HG03442 (cell line): ENCODE results near the gene FRYL.
A peak's percentile ranks its signal among the peaks of the same experiment; 100 is the strongest.
"Not testable (repeated sequence)": the region's sequence is repeated elsewhere in the genome, so short reads cannot be mapped to it uniquely, and the experiment has no call there.

Experiments
- ATAC-seq: cut with Tn5 transposase; IDR thresholded peaks from one replicate; pipeline ENCODE4 v1.9.1; 2021; ENCODE audit warnings: mild to moderate bottlenecking, moderate library complexity; ENCODE audit not compliant: unreplicated experiment

Gene FRYL

GRCh38 chr4:48704091-48704802, 75.8 kb downstream of the FRYL start:
- ATAC-seq: no peak

DNA sequence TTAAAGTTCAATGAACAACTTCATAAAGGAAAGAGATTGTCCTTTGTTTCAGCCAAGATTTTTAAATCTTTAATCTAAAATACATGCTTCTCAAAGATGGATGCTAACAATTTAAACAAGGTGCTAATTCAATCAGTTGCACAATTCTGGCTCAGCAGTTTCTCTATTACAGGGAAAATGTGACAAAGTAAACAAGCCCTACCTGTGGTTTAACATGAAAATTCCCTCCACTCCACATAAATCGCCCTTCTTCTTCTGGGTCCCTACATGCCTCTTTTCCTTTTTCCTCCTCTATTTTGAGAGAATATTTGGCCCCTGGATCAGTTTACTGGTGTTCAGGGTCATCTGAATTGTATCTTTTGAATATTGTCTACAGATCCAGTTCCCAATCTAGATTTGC, 80.6 kb downstream of the FRYL start:
- ATAC-seq: peak; percentile 16

DNA sequence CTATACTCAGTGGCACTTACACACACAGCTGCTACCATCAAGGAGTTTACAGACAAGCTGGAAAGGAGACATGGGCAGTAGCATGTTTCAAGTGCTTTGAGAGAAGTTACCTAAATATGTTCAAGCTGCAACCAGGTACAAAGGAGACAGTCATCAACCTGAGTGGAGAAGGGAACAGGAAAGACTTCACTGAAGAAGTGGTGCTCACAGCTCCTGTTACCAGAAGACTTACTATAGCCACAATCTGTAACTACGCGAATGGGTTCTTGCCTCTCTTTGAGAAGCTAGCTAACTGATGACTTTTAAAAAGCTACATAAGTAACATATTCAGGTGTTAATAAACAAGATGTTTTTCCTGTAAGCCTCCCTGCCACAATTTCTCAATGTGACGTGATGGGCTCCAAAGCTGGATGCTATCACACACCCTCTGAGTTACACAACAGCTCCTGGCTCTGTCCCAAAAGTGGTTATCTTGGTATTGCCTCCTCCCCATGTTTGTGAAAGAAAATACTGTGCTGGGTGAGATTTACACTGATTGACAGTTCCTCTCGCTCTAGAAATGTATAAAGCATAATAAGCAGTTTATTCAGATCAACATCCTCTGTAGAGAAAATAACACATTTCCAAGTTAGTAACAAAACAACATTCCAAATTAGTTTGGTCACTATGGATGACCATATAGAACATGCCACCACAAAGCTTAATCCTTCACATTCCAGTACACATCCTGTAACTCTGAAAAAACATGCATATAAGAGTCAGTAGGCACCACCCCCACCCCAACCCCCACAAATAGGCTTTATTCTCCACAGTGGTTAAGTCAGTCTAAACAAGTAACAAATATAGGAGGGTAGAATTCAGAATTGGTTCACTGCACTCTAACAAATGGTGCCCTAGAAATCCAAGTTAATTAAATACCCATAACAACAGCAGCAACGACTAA, 81.8 kb downstream of the FRYL start:
- no peak for ATAC-seq

DNA sequence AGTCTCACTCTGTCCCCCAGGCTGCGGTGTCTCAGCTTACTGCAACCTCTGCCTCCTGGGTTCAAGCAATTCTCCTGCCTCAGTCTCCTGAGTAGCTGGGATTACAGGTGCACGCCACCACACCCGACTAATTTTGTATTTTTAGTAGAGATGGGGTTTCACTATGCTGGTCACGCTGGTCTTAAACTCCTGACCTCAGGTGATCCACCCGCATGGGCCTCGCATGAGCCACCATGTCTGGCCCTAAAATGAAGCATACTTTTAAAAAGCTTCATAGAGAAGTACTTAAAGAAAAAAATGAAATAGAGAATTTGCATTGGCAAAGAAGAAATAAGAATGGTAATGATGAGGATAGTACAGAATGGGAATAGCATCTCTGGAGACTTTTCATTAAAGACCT, 82.6 kb downstream of the FRYL start:
- not testable (repeated sequence) for ATAC-seq

- no peak for ATAC-seq
Measured at GRCh38 chr4:48694824-48695223, 85.3 kb downstream of the FRYL start.

DNA sequence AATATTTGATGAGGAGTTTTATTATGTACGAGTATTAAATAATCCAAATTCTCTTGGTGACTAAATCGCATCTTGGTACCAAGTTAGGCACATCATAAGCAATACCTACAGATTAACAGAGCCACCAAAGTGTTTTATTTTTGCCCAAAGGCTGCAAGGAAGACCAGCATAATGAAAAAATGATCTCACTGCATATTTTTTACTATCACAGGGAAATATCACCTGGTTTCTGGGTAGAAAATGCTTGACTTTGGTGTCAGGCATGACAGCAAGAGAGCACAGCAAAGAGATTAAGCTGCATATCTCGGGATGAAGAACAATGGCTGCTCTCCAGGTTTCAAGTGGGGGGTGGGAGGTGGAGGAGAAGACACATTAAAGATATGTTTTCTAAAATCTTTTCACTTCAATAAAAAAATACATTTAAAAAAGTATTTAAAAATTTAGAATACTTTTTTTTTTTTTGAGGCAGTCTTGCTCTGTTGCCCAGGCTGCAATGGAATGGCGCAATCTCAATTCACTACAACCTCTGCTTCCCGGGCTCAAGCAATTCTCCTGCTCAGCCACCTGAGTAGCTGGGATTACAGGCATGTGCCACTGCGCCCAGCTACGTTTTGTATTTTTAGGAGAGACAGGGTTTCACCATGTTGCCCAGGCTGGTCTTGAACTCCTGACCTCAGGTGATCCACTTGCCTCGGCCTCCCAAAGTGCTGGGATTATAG, 86.1 kb downstream of the FRYL start:
- ATAC-seq: no peak

DNA sequence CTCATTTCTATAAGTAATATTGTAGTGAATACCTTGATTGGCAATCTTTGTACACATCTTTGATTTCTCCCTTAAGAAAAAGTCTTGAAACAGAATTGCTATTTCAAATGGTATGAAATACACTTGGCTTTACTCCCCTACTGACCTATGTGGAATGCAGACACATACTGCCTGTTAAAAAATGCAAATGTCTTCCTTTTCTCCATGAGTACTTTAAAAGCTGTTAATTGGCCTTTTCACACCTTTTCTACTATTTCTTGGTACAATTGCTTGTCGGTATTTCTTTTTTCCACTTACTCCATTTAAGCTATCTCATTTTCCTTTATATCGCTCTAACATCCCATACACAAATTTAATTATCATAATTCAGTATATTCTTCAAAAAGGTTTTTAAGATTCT, 87.2 kb downstream of the FRYL start:
- no peak for ATAC-seq

DNA sequence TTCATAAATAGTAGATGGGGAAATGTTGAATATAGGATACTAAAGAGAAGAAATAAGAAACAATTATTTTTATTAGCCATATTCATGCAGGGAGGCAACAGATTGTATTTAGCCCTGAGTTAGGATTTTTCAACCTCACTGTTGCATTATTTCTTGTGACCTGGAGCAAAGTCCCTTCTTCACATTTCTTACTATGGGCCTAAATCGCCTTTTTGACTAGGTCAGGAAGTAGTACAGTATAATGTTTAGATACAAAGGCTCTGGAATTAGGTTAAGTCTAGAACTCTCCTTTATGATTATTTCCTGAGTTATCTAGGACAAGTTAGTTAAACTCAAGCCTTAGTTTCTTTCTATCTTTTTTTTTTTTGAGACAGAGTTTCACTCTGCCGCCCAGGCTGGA, 88.0 kb downstream of the FRYL start:
- no peak for ATAC-seq

- no peak for ATAC-seq
Measured at GRCh38 chr4:48688953-48689352, 91.1 kb downstream of the FRYL start.

- ATAC-seq: no peak
Measured at GRCh38 chr4:48687313-48688051, 92.6 kb downstream of the FRYL start.

DNA sequence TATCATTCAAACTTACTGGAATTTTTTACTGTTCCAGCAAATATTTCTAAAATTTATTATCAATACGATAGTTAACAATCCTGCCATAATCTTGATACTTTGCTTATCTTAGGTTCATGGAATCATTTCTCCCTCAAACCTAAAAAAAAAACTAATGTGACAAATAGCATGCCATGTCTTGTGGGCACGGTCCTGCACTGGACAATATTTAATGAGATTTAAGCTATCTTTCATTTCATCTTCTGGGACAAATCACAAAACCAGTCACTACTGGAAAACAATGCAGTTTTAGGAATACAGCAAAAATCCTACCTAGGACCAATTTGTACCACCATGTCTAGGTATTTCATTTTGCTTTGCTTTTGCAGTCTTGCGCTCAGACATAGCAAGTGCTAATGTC, 93.7 kb downstream of the FRYL start:
- ATAC-seq: no peak

- ATAC-seq: peak; percentile 87
Measured at GRCh38 chr4:48683784-48684666, 96.1 kb downstream of the FRYL start.

- not testable (repeated sequence) for ATAC-seq
Measured at GRCh38 chr4:48682870-48683269, 97.2 kb downstream of the FRYL start.

GRCh38 chr4:48681856-48682255, 98.2 kb downstream of the FRYL start:
- peak; percentile 76 for ATAC-seq

DNA sequence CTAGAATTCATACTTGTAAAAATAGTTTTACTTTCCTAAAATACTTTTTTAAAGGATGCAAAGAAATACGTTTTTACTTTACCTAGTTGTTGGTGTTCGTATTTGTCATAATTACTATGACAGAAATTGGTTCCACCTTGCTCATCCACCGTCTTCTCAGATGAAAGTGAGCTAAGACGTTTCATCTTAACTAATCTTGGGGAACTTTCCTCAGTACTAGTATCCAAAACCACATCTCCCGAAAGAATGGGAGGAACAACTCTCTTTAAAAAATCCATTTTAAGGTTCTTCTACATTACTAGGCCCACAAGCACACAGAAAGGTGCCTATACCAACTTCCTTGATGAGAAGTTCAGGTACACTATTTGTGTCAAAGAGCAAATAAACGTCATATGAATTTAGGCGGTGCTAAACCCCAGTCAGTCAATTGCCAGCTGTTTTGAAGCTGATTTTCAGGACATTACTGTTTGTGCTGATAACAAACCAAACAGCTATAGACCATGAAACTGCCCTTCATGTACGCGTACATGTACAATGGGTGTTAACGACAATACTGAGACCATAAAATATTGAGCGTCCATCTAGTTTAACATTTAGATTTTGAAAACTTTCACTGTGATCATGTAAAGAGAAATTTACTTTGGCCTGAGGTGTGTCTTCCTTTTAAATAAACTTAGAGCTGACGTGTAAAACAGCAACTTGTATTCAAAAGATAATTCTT, 99.1 kb downstream of the FRYL start:
- no peak for ATAC-seq

DNA sequence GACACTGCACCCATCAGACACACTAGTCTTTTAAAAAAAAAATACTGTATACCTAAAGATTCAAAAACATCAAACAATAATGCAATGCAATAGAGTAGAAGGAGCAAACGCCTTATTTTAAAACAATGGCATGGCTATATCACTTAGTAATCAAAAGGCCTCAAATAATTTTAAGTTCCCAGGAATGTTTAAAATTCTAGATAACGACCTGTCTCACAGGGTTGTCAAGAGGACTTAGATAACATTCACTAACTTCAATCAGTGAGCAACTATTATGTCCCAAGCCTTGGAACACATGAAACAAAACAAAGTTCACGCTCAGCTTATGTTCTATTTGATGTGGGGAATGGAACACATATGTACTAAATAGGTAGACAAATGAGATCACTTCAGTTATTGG, 106.5 kb downstream of the FRYL start:
- ATAC-seq: no peak

DNA sequence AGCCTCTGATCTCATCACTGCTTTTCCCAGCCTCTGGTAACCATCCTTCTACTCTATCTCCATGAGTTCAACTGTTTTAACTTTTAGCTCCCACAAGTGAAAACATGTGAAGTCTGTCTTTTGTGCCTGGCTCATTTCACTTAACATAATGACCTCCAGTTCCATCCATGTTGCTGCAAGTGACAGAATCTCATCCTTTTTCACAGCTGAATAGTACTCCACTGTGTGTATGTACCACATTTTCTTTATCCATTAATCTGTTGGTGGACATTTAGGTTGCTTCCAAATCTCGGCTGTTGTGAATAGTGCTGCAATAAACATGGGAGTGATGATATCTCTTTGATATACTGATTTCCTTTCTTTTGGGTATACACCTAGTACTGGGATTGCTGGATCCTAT, 109.5 kb downstream of the FRYL start:
- no peak for ATAC-seq

DNA sequence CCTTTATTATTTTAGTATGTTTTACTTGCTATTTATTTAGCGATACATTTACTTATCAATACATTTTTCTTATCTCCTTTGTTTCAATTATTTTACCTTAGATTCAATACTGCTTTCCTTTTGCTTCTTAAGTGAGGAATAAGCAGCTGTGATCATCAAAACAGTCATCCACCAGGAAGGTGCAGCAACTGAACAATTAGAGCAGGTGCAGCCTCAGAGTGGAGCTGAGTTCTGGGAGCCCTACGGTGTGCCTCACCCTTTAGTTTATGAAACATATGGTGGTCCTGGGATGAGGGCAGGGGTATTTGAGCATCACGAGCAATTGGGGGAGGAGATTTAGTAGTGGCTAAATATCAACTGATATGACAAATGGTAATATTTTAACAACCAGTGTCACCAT, 111.0 kb downstream of the FRYL start:
- ATAC-seq: no peak
